GM10266 (cell line): ENCODE data around the gene OLIG2.

Experiments
- DNase-seq: peaks from one replicate; pipeline ENCODE4 v3.0.0; 2012; ENCODE audit errors: extremely low spot score
- TF ChIP-seq, protein P1 (sequence below): IDR thresholded peaks from 2 replicates; pipeline ENCODE4 v1.5.1; 2012; ENCODE audit warnings: mild to moderate bottlenecking, low read depth; ENCODE audit not compliant: control insufficient read depth, insufficient read depth; ENCODE audit errors: missing control alignments

The OLIG2 gene

DNA sequence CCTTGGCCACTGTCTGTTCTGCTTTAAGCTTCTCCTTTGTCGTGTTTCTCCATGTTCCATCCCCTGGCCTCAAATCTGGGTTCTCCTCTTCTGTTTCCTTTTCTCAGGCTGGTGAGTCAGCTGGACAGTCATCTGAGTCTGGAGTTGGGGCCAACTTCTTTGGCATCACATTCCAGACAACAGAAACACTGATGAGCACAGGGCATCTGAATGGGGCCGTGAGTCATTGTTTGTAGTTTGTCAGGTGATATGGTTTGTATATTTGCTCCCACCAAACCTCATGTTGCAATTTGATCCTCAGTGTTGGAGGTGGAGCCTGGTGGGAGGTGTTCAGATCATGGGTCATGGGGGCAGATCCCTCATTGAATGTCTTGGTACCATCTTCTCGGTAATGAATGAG, 14.3 kb upstream of the OLIG2 start:
- no peak for DNase-seq

DNA sequence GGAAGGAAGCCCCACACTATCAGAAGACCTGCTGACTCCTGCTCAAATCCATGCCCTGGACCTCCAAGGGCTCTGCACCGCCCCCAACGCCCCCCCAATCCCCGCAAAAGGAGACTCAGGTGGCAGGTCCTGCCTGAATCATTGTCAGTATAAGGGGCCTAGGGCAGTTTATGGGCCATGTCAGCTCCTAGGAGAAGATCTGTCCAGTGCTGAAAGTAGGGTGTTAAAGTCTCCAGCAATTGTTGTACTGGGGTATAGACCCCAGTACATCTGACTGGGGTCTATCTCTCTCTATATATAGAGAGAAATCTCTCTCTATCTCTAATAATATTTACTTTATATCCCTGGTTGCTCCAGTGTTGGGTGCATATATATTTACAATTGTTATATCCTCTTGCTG, 12.1 kb upstream of the OLIG2 start:
- no peak for DNase-seq
- TF ChIP-seq, protein P1, sequence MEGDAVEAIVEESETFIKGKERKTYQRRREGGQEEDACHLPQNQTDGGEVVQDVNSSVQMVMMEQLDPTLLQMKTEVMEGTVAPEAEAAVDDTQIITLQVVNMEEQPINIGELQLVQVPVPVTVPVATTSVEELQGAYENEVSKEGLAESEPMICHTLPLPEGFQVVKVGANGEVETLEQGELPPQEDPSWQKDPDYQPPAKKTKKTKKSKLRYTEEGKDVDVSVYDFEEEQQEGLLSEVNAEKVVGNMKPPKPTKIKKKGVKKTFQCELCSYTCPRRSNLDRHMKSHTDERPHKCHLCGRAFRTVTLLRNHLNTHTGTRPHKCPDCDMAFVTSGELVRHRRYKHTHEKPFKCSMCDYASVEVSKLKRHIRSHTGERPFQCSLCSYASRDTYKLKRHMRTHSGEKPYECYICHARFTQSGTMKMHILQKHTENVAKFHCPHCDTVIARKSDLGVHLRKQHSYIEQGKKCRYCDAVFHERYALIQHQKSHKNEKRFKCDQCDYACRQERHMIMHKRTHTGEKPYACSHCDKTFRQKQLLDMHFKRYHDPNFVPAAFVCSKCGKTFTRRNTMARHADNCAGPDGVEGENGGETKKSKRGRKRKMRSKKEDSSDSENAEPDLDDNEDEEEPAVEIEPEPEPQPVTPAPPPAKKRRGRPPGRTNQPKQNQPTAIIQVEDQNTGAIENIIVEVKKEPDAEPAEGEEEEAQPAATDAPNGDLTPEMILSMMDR, result no peak

More for the DNA sequence above, 14.3 kb upstream of the OLIG2 start:
- TF ChIP-seq, protein P1, result no peak

DNA sequence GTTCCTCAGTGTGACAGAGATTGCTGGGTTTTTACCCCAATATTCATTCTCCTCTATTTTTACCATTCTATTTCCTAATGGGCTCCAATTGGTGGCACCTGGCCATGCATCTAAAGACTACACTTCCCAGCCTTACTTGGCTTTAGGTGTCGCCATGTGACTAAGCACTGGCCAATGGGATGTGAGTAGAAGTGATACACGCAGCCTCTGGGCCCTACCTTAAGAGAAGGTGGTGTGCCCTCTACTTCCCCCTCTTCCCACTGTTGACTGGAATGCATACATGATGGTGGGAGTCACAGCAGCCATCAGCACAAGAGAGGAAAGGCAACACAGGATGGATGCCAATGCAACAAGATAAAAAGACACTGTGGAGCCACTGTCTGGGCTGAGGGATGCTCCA, 11.4 kb upstream of the OLIG2 start:
- DNase-seq, result no peak
- TF ChIP-seq, protein P1, result no peak

DNA sequence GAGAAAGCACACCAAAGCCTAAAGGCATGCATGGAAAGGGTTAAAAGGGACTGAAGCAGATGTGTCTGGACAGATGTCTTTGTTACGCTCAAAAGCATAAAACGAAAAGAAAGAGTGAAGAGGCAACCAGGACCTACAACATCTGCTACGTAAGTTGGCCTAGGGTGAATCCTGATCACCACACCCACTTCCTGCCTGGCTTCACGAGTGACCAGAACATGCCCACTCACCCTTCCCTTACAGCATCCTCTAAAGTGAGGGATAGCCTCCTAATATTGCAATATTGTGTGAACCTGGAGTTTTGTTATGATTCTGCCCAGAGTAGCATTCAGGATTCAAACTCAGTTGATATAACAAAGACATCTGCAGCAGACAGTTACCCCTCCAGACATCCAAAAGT, 10.6 kb upstream of the OLIG2 start:
- no peak for DNase-seq
- TF ChIP-seq, protein P1, result no peak

DNA sequence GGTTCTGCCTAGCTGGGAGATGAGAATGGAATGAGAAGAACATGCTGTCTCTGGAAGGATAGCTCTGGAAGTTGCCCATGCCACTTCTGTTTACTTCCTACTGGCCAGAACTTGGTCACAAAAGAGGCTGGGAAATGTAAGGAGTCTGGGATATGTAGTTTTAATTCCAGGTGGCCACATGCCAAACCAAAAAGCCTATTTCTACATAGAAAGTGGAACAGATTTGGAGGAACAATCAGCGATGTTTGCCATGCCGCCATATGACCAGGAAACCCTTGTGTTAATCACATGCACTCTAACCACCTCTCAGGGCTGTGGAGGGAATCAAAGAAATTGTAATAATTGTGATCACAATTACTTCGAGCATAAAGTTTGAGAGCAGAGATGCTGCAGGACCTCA, 10.0 kb upstream of the OLIG2 start:
- TF ChIP-seq, protein P1, result no peak
- no peak for DNase-seq

DNA sequence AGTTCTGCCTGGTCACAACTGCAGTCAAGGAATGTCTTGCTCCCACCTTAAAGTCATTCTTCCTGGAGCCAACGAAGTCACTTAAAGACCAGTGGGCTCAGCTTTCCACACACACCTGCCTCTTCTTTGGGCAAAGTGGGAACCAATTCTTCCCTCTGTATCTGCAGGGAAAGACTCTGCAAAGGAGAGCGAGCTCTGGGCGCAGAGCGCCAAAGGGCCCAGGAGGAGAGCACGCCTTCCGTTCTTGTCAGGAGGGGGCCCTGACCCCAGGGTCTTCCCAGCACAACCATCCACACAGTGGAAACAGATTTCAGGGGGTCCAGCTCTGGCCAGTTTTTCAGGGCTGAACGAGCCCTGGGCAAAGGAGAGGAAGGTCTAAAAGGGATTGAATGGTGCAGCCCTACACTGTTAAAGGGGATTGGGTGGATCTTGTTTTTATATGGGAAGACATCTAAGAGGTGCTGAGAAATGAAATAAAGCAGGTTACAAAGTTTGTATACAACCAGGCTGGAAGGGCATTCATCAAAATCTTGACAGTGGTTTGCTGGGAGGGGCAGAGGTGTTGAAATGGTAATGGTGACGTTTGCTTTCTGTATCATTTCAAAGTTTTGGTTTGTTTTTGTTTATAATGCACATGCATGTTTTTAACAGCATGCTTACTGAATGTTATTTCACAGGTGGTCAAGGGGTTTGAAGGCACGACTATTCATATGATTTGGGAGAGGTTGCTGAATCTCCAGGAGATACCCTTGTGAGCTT, 6.8 kb upstream of the OLIG2 start:
- TF ChIP-seq, protein P1, result no peak
- no peak for DNase-seq

DNA sequence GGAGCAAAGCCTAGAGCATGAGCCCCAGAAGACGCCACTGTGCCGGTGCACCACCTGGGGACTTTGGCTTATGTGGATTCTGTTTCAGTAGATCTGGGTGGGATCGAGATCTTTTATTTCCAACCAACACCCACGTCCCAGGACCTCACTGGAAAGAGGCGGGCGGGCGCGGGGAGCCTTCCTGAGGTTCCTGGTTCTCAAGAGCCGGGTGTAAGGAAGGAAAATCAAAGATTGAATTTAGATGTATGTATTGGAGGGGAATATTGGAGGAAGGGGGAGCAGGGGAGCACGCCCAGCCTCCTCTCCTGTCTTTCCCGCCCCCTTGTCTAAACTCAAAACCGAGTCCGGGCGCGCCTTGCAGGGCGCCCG, 6.2 kb upstream of the OLIG2 start:
- TF ChIP-seq, protein P1, result no peak
- DNase-seq, result no peak
